Measurements from ENCODE around the gene WDR1.

WDR1 gene

GRCh38 chr4:10113362-10114047, 3.1 kb downstream of the WDR1 start:
- no peak for DNase-seq

GRCh38 chr4:10112658-10113284, 3.8 kb downstream of the WDR1 start:
- no peak for DNase-seq

GRCh38 chr4:10111067-10111801, 5.4 kb downstream of the WDR1 start:
- no peak for DNase-seq

GRCh38 chr4:10109995-10110670, 6.5 kb downstream of the WDR1 start:
- DNase-seq: no peak

- no peak for DNase-seq
These were observed 7.5 kb downstream of the WDR1 start for GRCh38 chr4:10108818-10109783.

GRCh38 chr4:10108391-10108790, 8.2 kb downstream of the WDR1 start:
- DNase-seq: no peak

- DNase-seq: no peak
These were observed 9.2 kb downstream of the WDR1 start for GRCh38 chr4:10107111-10108091.

- DNase-seq: peak; percentile 62
These were observed 10.1 kb downstream of the WDR1 start for GRCh38 chr4:10106421-10107039.

GRCh38 chr4:10105920-10106319, 10.7 kb downstream of the WDR1 start:
- DNase-seq: no peak

GRCh38 chr4:10105421-10105820, 11.2 kb downstream of the WDR1 start:
- DNase-seq: no peak

- no peak for DNase-seq
These were observed 11.7 kb downstream of the WDR1 start for GRCh38 chr4:10104991-10105276.

GRCh38 chr4:10104211-10104990, 12.2 kb downstream of the WDR1 start:
- DNase-seq: no peak

- DNase-seq: no peak
These were observed 13.9 kb downstream of the WDR1 start for GRCh38 chr4:10102474-10103332.

- DNase-seq: no peak
These were observed 14.7 kb downstream of the WDR1 start for GRCh38 chr4:10101671-10102473.

GRCh38 chr4:10100734-10101216, 15.8 kb downstream of the WDR1 start:
- DNase-seq: no peak

- DNase-seq: no peak
These were observed 16.9 kb downstream of the WDR1 start for GRCh38 chr4:10099499-10100325.

GRCh38 chr4:10098780-10099160, 17.8 kb downstream of the WDR1 start:
- no peak for DNase-seq
